ACC112 (cell line): Measurements from ENCODE around the gene CCDC92B.

Experiments used
- H2AFZ ChIP-seq: fragments of 200-600 bp; sonication (generic); one replicate; pipeline ENCODE4 v1.6.0; 2017; ENCODE audit warnings: antibody characterized with exemption, low read length; ENCODE audit not compliant: unreplicated experiment
- H3K27ac ChIP-seq: fragments of 200-600 bp; sonication (generic); 2 replicates; pipeline ENCODE4 v1.5.1; 2014; ENCODE audit warnings: low read depth, mild to moderate bottlenecking, antibody characterized with exemption, low read length, moderate library complexity
- H3K27me3 ChIP-seq: fragments of 200-600 bp; sonication (generic); 2 replicates; pipeline ENCODE4 v1.6.1; 2014; ENCODE audit warnings: mild to moderate bottlenecking, antibody characterized with exemption, low read length, moderate library complexity, mixed read lengths; ENCODE audit not compliant: insufficient read depth
- H3K36me3 ChIP-seq: fragments of 200-600 bp; sonication (generic); 2 replicates; pipeline ENCODE4 v1.6.1; 2016; ENCODE audit warnings: mild to moderate bottlenecking, antibody characterized with exemption, low read length, moderate library complexity, mixed read lengths; ENCODE audit not compliant: insufficient read depth
- H3K4me1 ChIP-seq: fragments of 200-600 bp; sonication (generic); one replicate; pipeline ENCODE4 v1.6.1; 2016; ENCODE audit warnings: low read length, mixed read lengths; ENCODE audit not compliant: insufficient read depth, unreplicated experiment, control insufficient read depth
- H3K4me3 ChIP-seq: fragments of 200-600 bp; sonication (generic); 2 replicates; pipeline ENCODE4 v1.5.1; 2014; ENCODE audit warnings: mild to moderate bottlenecking, low read depth, low read length
- H3K79me2 ChIP-seq: fragments of 200-600 bp; sonication (generic); one replicate; pipeline ENCODE4 v1.6.0; 2016; ENCODE audit warnings: low read length; ENCODE audit not compliant: control insufficient read depth, unreplicated experiment, insufficient read depth

Gene CCDC92B

GRCh38 chr17:2749058-2749783 lies at the start of gene CCDC92B:
TSS of gene CCDC92B (minus strand) at chr17:2749652. CDS start at chr17:2735145, 14,507 bp downstream.
- Histone ChIP-seq H3K4me3 (no peak within 1 kb of the TSS), H3K79me2 (no peaks in the 10 kb centered on the region), H3K36me3 (no peaks in the 10 kb centered on the region), H3K27ac (no peak within 1 kb of the TSS), H3K4me1 (no peaks in the 10 kb centered on the region), H3K27me3 (peaks cover 58% of the 10 kb centered on the region), H2AFZ (no peak within 1 kb of the TSS)

- Histone ChIP-seq H3K36me3 (no peaks in the 10 kb centered on the region), H3K4me3 (no peak overlapping the region), H3K4me1 (no peaks in the 10 kb centered on the region), H3K79me2 (no peaks in the 10 kb centered on the region), H2AFZ (no peak overlapping the region), H3K27ac (no peak overlapping the region), H3K27me3 (peaks cover 14% of the 10 kb centered on the region)
Measured at GRCh38 chr17:2798678-2799077, 49.2 kb upstream of the CCDC92B start.

GRCh38 chr17:2798188-2798587 lies 48.7 kb upstream of the CCDC92B start:
- H3K79me2 ChIP-seq = no peaks in the 10 kb centered on the region
- H3K27ac ChIP-seq = no peak overlapping the region
- no peaks in the 10 kb centered on the region for H3K36me3 ChIP-seq
- peaks cover 13% of the 10 kb centered on the region for H3K27me3 ChIP-seq
- H3K4me1 ChIP-seq = no peaks in the 10 kb centered on the region
- no peak overlapping the region for H3K4me3 ChIP-seq
- H2AFZ ChIP-seq = no peak overlapping the region

- Histone ChIP-seq H3K4me1 (no peaks in the 10 kb centered on the region), H3K27ac (no peak overlapping the region), H3K27me3 (peaks cover 10% of the 10 kb centered on the region), H3K79me2 (no peaks in the 10 kb centered on the region), H3K4me3 (no peak overlapping the region), H2AFZ (no peak overlapping the region), H3K36me3 (no peaks in the 10 kb centered on the region)
Measured at GRCh38 chr17:2797637-2798036, 48.2 kb upstream of the CCDC92B start.

GRCh38 chr17:2797226-2797625 lies 47.8 kb upstream of the CCDC92B start:
- H3K79me2 ChIP-seq = no peaks in the 10 kb centered on the region

GRCh38 chr17:2796164-2797125 lies 47.0 kb upstream of the CCDC92B start, which contains the start of gene RAP1GAP2:
TSS of gene RAP1GAP2 (plus strand) at chr17:2796438. CDS start at chr17:2796528, 90 bp downstream.
- H3K36me3 ChIP-seq = no peaks in the 10 kb centered on the region
- peaks cover 9% of the 10 kb centered on the region for H3K27me3 ChIP-seq
- no peak within 1 kb of the TSS for H2AFZ ChIP-seq
- H3K27ac ChIP-seq = no peak within 1 kb of the TSS
- no peak within 1 kb of the TSS for H3K4me3 ChIP-seq
- H3K4me1 ChIP-seq = no peaks in the 10 kb centered on the region
- H3K79me2 ChIP-seq = no peaks in the 10 kb centered on the region

More at GRCh38 chr17:2797226-2797625, 47.8 kb upstream of the CCDC92B start:
- Histone ChIP-seq H2AFZ (no peak overlapping the region), H3K4me3 (no peak overlapping the region), H3K27ac (no peak overlapping the region), H3K36me3 (no peaks in the 10 kb centered on the region), H3K4me1 (no peaks in the 10 kb centered on the region), H3K27me3 (peaks cover 9% of the 10 kb centered on the region)

- no peaks in the 10 kb centered on the region for H3K4me1 ChIP-seq
- H3K36me3 ChIP-seq = no peaks in the 10 kb centered on the region
- H3K79me2 ChIP-seq = no peaks in the 10 kb centered on the region
- no peak overlapping the region for H2AFZ ChIP-seq
- H3K27ac ChIP-seq = no peak overlapping the region
- H3K27me3 ChIP-seq = peaks cover 13% of the 10 kb centered on the region
- no peak overlapping the region for H3K4me3 ChIP-seq
Measured at GRCh38 chr17:2795441-2796163, 46.1 kb upstream of the CCDC92B start.

- Histone ChIP-seq H3K4me1 (no peaks in the 10 kb centered on the region), H2AFZ (no peak overlapping the region), H3K79me2 (no peaks in the 10 kb centered on the region)
Measured at GRCh38 chr17:2794111-2794803, 44.8 kb upstream of the CCDC92B start.

GRCh38 chr17:2792366-2793169 lies 43.1 kb upstream of the CCDC92B start:
- H3K27ac ChIP-seq = no peak overlapping the region
- H3K4me1 ChIP-seq = no peaks in the 10 kb centered on the region
- H3K4me3 ChIP-seq = no peak overlapping the region
- H3K79me2 ChIP-seq = no peaks in the 10 kb centered on the region
- no peaks in the 10 kb centered on the region for H3K36me3 ChIP-seq
- H3K27me3 ChIP-seq = 0 out of 2 replicates have a peak, but pooled peaks cover 4% of the 10 kb centered on the region
- H2AFZ ChIP-seq = no peak overlapping the region

More at GRCh38 chr17:2794111-2794803, 44.8 kb upstream of the CCDC92B start:
- Histone ChIP-seq H3K4me3 (no peak overlapping the region), H3K36me3 (no peaks in the 10 kb centered on the region), H3K27ac (no peak overlapping the region), H3K27me3 (0 out of 2 replicates have a peak, but pooled peaks cover 4% of the 10 kb centered on the region)
